Measurements from ENCODE around the gene PHLDB2.

Gene PHLDB2

DNA sequence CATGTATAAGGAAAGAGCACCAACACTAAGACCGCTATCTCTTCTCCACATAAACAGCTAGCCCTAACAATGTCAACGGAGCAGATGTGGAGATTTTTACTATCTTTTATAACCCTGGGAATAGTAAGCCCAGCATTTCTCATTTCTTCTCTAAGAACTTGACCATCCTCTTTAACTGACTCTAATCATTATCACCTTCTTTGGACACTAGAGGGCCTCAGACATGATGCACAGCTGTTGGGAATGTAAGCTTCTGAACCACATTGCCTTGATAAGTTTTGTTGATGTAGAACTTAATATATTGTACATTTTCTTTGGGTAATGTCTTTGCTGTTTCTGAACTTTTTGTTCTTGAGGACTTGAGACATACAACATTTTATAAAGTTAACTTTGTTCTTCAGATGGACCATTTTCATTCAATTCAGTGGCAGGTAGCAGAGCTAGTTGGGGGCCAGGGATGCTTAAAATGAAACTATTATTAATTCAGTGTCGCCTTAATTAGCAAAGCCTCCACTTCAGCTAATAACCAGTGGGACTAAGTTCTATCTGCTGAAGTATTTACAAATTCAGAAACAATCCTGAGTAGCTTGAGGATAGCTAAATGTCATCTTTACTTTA lies 130.1 kb downstream of the PHLDB2 start:
- TF ChIP-seq REST (IDR thresholded peaks at IDR 0.05; ENCODE audit: insufficient read depth in 1 of 2, low read depth in 2 of 2, low read length in 2 of 2) (no peak), POLR2AphosphoS5 (IDR thresholded peaks at IDR 0.05; ENCODE audit: low read depth, low read length) (no peak), SIN3A (IDR thresholded peaks at IDR 0.05; ENCODE audit: borderline replicate concordance, insufficient read depth, low read length) (no peak), FOXP2 (optimal IDR thresholded peaks at IDR 0.05; ENCODE audit: borderline replicate concordance, extremely low read depth, extremely low read length, insufficient read depth) (no peak), TAF1 (IDR thresholded peaks at IDR 0.05; ENCODE audit: borderline replicate concordance, insufficient read depth, low read length) (no peak)

DNA sequence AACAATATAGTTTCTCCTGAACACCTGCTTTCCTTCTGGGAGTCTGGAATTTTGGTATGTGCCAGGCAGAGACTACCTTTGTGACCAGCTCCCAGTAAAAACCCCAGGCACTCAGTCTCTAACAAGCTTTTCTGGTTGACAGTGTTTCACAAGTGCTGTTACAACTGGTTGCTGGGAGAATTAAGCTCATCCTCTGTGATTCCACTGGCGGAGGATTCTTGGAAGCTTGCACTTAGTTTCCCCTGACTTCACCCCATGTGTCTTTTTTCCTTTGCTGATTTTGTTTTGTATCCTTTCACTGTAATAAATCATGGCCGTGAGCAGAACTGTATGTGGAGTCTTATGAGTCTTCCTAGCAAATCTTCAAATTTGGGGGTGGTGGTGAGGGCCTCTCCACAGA lies 134.0 kb downstream of the PHLDB2 start:
- no peak for TF ChIP-seq TAF1 (IDR thresholded peaks at IDR 0.05; ENCODE audit: borderline replicate concordance, insufficient read depth, low read length)
- no peak for TF ChIP-seq REST (IDR thresholded peaks at IDR 0.05; ENCODE audit: insufficient read depth in 1 of 2, low read depth in 2 of 2, low read length in 2 of 2)
- TF ChIP-seq FOXP2 (optimal IDR thresholded peaks at IDR 0.05; ENCODE audit: borderline replicate concordance, extremely low read depth, extremely low read length, insufficient read depth), result no peak
- no peak for TF ChIP-seq POLR2AphosphoS5 (IDR thresholded peaks at IDR 0.05; ENCODE audit: low read depth, low read length)

DNA sequence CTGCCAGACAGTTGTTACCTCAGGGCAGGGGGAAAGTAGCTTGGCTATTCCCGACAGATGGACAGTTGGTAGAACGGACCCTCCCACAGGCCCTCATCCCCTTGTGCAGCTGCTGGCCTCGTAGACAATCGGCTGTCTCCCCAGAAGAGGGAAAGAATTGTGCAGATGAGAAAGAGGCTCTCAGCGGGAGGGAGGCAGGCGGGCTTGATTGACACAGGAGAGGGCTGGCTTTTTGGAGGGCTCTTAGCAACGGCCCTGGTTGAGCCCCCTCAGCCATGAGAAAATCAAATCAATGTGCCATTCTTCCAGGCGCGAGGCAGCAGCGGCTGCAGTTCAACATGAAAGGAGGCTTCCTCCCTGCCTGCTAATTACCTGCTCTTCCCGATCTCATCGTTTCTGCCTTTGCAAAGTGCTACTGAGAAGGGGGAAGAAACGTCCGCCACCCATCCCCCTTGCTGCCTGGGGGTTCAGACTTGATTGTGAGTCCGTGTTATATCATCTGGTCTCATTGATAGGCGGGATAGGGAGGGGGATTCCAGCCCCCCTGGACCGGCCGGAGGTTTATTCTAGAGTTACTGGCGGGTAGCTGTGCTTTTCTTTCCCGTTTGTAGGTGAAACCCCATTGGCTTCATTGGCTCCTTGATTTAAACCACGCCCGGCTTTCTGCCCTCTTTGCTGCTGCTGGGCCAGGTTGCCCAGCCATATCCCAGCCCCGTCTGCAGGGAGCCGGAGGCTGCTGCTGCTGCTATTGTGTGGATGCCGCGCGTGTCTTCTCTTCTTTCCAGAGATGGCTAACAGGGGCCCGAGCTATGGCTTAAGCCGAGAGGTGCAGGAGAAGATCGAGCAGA lies 139.8 kb downstream of the PHLDB2 start, which contains the start of gene TAGLN3:
Gene TAGLN3, plus strand, starts transcription at position 287 of the 848 bp plus-strand sequence. Its CDS starts 501 bp downstream, at position 788.
- TF ChIP-seq FOXP2 (optimal IDR thresholded peaks at IDR 0.05; ENCODE audit: borderline replicate concordance, extremely low read depth, extremely low read length, insufficient read depth), result no peak
- TF ChIP-seq TAF1 (IDR thresholded peaks at IDR 0.05; ENCODE audit: borderline replicate concordance, insufficient read depth, low read length), result no peak
- no peak for TF ChIP-seq REST (IDR thresholded peaks at IDR 0.05; ENCODE audit: insufficient read depth in 1 of 2, low read depth in 2 of 2, low read length in 2 of 2)
- TF ChIP-seq POLR2AphosphoS5 (IDR thresholded peaks at IDR 0.05; ENCODE audit: low read depth, low read length), result no peak
- TF ChIP-seq SIN3A (IDR thresholded peaks at IDR 0.05; ENCODE audit: borderline replicate concordance, insufficient read depth, low read length), result no peak

DNA sequence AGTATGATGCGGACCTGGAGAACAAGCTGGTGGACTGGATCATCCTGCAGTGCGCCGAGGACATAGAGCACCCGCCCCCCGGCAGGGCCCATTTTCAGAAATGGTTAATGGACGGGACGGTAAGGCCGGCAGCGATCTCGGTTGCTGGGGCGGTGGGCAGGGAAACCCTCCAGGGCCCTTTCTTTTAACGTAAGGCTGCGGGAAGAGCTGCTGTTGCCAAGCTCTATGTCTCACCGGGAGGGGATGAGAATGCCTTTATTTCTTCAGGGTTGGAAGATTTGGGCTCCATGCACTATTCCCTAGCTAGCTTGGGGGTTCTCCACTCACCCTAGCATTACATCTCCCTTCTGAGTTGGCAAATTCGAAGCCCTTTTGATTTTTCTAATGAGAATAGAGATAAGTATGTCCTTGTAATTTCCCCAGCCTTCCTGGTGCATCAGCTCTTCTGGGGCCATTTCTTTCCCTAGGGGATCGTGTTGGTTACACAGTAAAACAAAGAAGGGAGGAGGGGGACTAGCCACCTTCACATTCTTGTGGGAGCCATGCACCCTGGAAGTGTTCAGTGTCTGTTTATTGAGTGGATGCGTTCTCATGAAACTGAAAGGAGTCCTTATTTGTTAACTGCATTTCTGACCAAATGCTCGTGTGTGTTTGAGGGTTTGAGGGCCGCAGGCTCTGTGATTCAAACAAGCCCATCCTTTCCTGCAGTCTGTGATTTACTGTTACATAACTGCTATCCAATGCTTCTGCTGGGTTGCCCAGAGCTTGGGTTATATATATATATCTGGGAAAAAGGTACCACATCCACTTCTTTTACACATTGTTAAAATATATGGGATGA lies 140.6 kb downstream of the PHLDB2 start:
- no peak for TF ChIP-seq POLR2AphosphoS5 (IDR thresholded peaks at IDR 0.05; ENCODE audit: low read depth, low read length)

DNA sequence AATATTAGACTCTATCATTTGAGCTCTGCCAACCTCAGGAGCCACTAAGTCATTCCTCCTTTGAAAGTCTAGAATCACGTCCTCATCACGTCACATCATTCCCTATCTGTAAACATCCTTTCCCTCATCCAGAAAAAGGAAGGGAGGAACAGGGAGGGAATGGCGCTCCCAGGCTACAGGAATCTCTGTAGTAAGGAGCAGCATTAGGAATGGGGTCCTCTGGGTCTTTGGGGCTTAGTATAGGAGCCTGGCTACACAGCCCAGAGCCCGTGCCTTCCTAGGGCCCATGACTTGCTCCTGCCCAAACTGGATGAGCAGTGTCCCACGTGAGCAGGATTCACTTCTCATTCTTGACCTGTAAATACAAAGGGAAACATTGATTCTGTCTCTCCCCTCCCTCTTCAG lies 141.3 kb downstream of the PHLDB2 start:
- no peak for TF ChIP-seq FOXP2 (optimal IDR thresholded peaks at IDR 0.05; ENCODE audit: borderline replicate concordance, extremely low read depth, extremely low read length, insufficient read depth)
- TF ChIP-seq SIN3A (IDR thresholded peaks at IDR 0.05; ENCODE audit: borderline replicate concordance, insufficient read depth, low read length), result no peak
- no peak for TF ChIP-seq POLR2AphosphoS5 (IDR thresholded peaks at IDR 0.05; ENCODE audit: low read depth, low read length)
- no peak for TF ChIP-seq REST (IDR thresholded peaks at IDR 0.05; ENCODE audit: insufficient read depth in 1 of 2, low read depth in 2 of 2, low read length in 2 of 2)
- TF ChIP-seq TAF1 (IDR thresholded peaks at IDR 0.05; ENCODE audit: borderline replicate concordance, insufficient read depth, low read length), result no peak
